Endothelial cell of umbilical vein (primary cell): Measurements from ENCODE around the gene VEGFA. TPM values are rescaled to one million over a fixed set of nuclear protein-coding genes. Genes with fewer than 3 reads are reported as not detected.

ENCODE experiments used
- BruUV-seq: library from RNA; stranded (reverse); fragments of 400-500 nt; replicated peaks from 2 replicates; lab custom pipeline; 2021; lab: Mats Ljungman, UMichigan
- CTCF ChIA-PET: fragments of 300-600, 350-600 bp; sonication (Branson Sonifier 250); formaldehyde crosslinking; loops from one replicate; lab custom pipeline; 2021; ENCODE audit warnings: antibody characterized with exemption, inconsistent platforms; lab: Charles Lee
- POLR2A ChIA-PET: fragments of 300-600, 350-600 bp; sonication (Branson Sonifier 250); formaldehyde crosslinking; loops from one replicate; lab custom pipeline; 2021; ENCODE audit warnings: antibody characterized with exemption, inconsistent platforms; lab: Charles Lee
- DNase-seq: peaks from one replicate; pipeline ENCODE4 v3.0.0-alpha.2; 2011; ENCODE audit warnings: low read depth, low spot score
- FAIRE-seq: peaks from 2 replicates; lab custom pipeline; 2011; peaks lifted over from hg19 to GRCh38; lab: Jason Lieb, UNC
- H2AFZ ChIP-seq: 2 replicates; pipeline ENCODE4 v1.6.0; 2012; ENCODE audit warnings: low read depth, low read length, control low read depth, inconsistent platforms
- H3K27ac ChIP-seq: 2 replicates; pipeline ENCODE4 v1.5.1; 2011; ENCODE audit warnings: low read depth, mild to moderate bottlenecking, control low read depth, low read length, moderate library complexity; ENCODE audit not compliant: insufficient read depth
- H3K27me3 ChIP-seq, 2 experiments: 2 replicates each; pipeline versions ENCODE4 v1.6.0 to v1.6.1; 2011; ENCODE audit warnings: low read length in 2 of 2, mixed read lengths in 1 of 2; ENCODE audit not compliant: control insufficient read depth in 2 of 2, insufficient read depth in 2 of 2
- H3K36me3 ChIP-seq, 2 experiments: 2 replicates in 1 of 2; 3 replicates in 1 of 2; pipeline ENCODE4 v1.5.1; 2011; ENCODE audit warnings: low read length in 2 of 2, mild to moderate bottlenecking in 1 of 2, moderate library complexity in 1 of 2; ENCODE audit not compliant: control insufficient read depth in 2 of 2, insufficient read depth in 2 of 2; ENCODE audit errors: extremely low read depth in 1 of 2
- H3K4me1 ChIP-seq: 3 replicates; pipeline ENCODE4 v1.5.1; 2011; ENCODE audit warnings: mild to moderate bottlenecking, low read length; ENCODE audit not compliant: control insufficient read depth, insufficient read depth; ENCODE audit errors: extremely low read depth
- H3K4me2 ChIP-seq: 2 replicates; pipeline ENCODE4 v1.6.1; 2011; ENCODE audit warnings: low read length, control low read depth, mixed read lengths; ENCODE audit not compliant: insufficient read depth
- H3K4me3 ChIP-seq, 3 experiments: fragments of 200-600 bp in 1 of 3; sonication (generic), shearing (Covaris generic) in 1 of 3; replicated peaks in 1 of 3; 2 replicates each; pipeline ENCODE4 v1.5.1; 2011 to 2016; ENCODE audit warnings: control low read depth in 3 of 3, low read length in 3 of 3, mild to moderate bottlenecking in 2 of 3, inconsistent platforms in 1 of 3, low read depth in 1 of 3, moderate library complexity in 1 of 3; ENCODE audit not compliant: insufficient read depth in 1 of 3
- H3K79me2 ChIP-seq: 2 replicates; pipeline ENCODE4 v1.6.0; 2012; ENCODE audit warnings: low read length, inconsistent platforms; ENCODE audit not compliant: control insufficient read depth, insufficient read depth
- H3K9ac ChIP-seq: replicated peaks from 2 replicates; pipeline ENCODE3; 2011; ENCODE audit warnings: low read length, control low read depth; ENCODE audit not compliant: insufficient read depth; ENCODE audit errors: extremely low read depth
- H3K9me1 ChIP-seq: replicated peaks from 3 replicates; pipeline ENCODE4 v1.6.0; 2011; ENCODE audit warnings: mild to moderate bottlenecking, low read length; ENCODE audit not compliant: control insufficient read depth, insufficient read depth; ENCODE audit errors: extremely low read depth
- H3K9me3 ChIP-seq: replicated peaks from 2 replicates; pipeline ENCODE4 v1.5.1; 2012; ENCODE audit warnings: low read length, inconsistent platforms; ENCODE audit not compliant: control insufficient read depth, insufficient read depth
- H4K20me1 ChIP-seq: replicated peaks from 2 replicates; pipeline ENCODE3; 2011; ENCODE audit warnings: mild to moderate bottlenecking, low read length; ENCODE audit not compliant: control insufficient read depth, insufficient read depth; ENCODE audit errors: extremely low read depth
- EZH2 ChIP-seq: IDR thresholded peaks from 2 replicates; pipeline ENCODE4 v1.6.1; 2012; ENCODE audit warnings: borderline replicate concordance, low read depth, mild to moderate bottlenecking, moderate library complexity, low read length, inconsistent platforms; ENCODE audit not compliant: severe bottlenecking
- FOS ChIP-seq: IDR thresholded peaks from 2 replicates; pipeline ENCODE4 v1.6.1; 2011; ENCODE audit warnings: mild to moderate bottlenecking, low read length, moderate library complexity, borderline replicate concordance; ENCODE audit not compliant: insufficient read depth
- GATA2 ChIP-seq: IDR thresholded peaks from 2 replicates; pipeline ENCODE4 v1.7.0; 2011; ENCODE audit warnings: low read depth, mild to moderate bottlenecking, moderate library complexity, mixed read lengths, low read length; ENCODE audit not compliant: insufficient read length, insufficient read depth
- JUN ChIP-seq: IDR thresholded peaks from 2 replicates; pipeline ENCODE4 v1.6.1; 2011; ENCODE audit warnings: borderline replicate concordance, low read depth; ENCODE audit not compliant: insufficient read length, insufficient read depth
- MYC ChIP-seq: IDR thresholded peaks from one replicate; pipeline ENCODE4 v1.6.1; 2011; ENCODE audit warnings: mild to moderate bottlenecking, low read depth, low read length
- POLR2A ChIP-seq: IDR thresholded peaks from 2 replicates; pipeline ENCODE4 v1.6.1; 2012; ENCODE audit warnings: low read depth, mild to moderate bottlenecking, control low read depth, low read length
- POLR2AphosphoS5 ChIP-seq: IDR thresholded peaks from 2 replicates; pipeline ENCODE4 v1.6.1; 2012; ENCODE audit warnings: low read depth, mild to moderate bottlenecking, control low read depth, low read length, moderate library complexity; ENCODE audit not compliant: insufficient read depth
- dilution Hi-C: fragments of 300-500 bp; cut with MboI; formaldehyde crosslinking; loops from one replicate; pipeline ENCODE4 v1.15.0; 2019; ENCODE audit warnings: low sequenced_read_pairs; ENCODE audit not compliant: extremely low pct_ligation_motif_present
- intact Hi-C: fragments of 100-400 bp; cut with micrococcal nuclease; formaldehyde crosslinking; loops from one replicate; pipeline ENCODE4 v1.10.0; 2022
- polyA plus RNA-seq, 4 experiments: library from polyadenylated mRNA; depleted of rRNA in 3 of 4; stranded (reverse) in 3 of 4; unstranded in 1 of 4; fragments of >200 nt; gene quantifications; 2 replicates each; pipeline versions ENCODE4 v1.2.1 to v1.2.3, GENCODE V29; 2011 to 2012; ENCODE audit warnings: missing spikeins in 1 of 4
- total RNA-seq: library from RNA; stranded (reverse); gene quantifications from 2 replicates; pipeline ENCODE4 v1.2.3, GENCODE V29; 2021
- TF ChIP-seq, protein P1 (sequence below), 2 donors: IDR thresholded peaks; 1 replicate in 1 of 2; 2 replicates in 1 of 2; pipeline ENCODE4 v1.5.1; 2011; ENCODE audit warnings: low read length in 2 of 2, mild to moderate bottlenecking in 2 of 2, moderate library complexity in 2 of 2, control low read depth in 1 of 2, inconsistent platforms in 1 of 2, low read depth in 1 of 2; ENCODE audit not compliant: insufficient read depth in 1 of 2; ENCODE audit errors: extremely low read depth in 1 of 2
- TF ChIP-seq, protein P2 (sequence below): IDR thresholded peaks from 2 replicates; pipeline ENCODE4 v1.6.1; 2011; ENCODE audit not compliant: insufficient read depth, insufficient read length

The VEGFA gene
- total and polyA plus RNA-seq, 2 donors (not counting 3 experiments of a cell fraction or from before 2014, with no cell fraction given), result 18.1 to 19.9 TPM

- Histone ChIP-seq H3K9ac (no peak overlapping the region), H3K4me2 (no peak overlapping the region), H3K36me3 (no peaks in the 10 kb centered on the region), H3K4me3 (no peak overlapping the region), H3K4me1 (no peaks in the 10 kb centered on the region), H3K27me3 (no peaks in the 10 kb centered on the region), H3K27ac (no peak overlapping the region), H3K9me1 (no peaks in the 10 kb centered on the region), H3K79me2 (no peaks in the 10 kb centered on the region), H2AFZ (no peak overlapping the region), H4K20me1 (no peaks in the 10 kb centered on the region), H3K9me3 (no peaks in the 10 kb centered on the region)
- intact Hi-C loops (loop anchor here (1.0 kb wide), 3 partner anchors 47 to 356 kb away; partner anchors contain the start of gene VEGFA), dilution Hi-C loops (no loop called here)
- POLR2A ChIA-PET, result no interaction called here
- no peak for FAIRE-seq
- TF ChIP-seq GATA2 (no peak), EZH2 (no peak), POLR2AphosphoS5 (no peak), FOS (no peak), POLR2A (no peak), JUN (no peak), MYC (no peak)
- TF ChIP-seq, protein P1, sequence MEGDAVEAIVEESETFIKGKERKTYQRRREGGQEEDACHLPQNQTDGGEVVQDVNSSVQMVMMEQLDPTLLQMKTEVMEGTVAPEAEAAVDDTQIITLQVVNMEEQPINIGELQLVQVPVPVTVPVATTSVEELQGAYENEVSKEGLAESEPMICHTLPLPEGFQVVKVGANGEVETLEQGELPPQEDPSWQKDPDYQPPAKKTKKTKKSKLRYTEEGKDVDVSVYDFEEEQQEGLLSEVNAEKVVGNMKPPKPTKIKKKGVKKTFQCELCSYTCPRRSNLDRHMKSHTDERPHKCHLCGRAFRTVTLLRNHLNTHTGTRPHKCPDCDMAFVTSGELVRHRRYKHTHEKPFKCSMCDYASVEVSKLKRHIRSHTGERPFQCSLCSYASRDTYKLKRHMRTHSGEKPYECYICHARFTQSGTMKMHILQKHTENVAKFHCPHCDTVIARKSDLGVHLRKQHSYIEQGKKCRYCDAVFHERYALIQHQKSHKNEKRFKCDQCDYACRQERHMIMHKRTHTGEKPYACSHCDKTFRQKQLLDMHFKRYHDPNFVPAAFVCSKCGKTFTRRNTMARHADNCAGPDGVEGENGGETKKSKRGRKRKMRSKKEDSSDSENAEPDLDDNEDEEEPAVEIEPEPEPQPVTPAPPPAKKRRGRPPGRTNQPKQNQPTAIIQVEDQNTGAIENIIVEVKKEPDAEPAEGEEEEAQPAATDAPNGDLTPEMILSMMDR (IDR thresholded peaks at IDR 0.05; ENCODE audit: extremely low read depth in 1 of 2, insufficient read depth in 1 of 2, low read depth in 1 of 2, low read length in 2 of 2), result no peak
- TF ChIP-seq, protein P2, sequence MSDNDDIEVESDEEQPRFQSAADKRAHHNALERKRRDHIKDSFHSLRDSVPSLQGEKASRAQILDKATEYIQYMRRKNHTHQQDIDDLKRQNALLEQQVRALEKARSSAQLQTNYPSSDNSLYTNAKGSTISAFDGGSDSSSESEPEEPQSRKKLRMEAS, result no peak
- BruUV-seq, result no TSS peak
- DNase-seq, result no peak
- CTCF ChIA-PET, result interaction anchor here (1.4 to 4.9 kb wide), 3 partner anchors 14 to 356 kb away, joined by 3 to 48 read pairs (median 5); no protein-coding TSS in a partner anchor
Measured at GRCh38 chr6:43722920-43723545, 47.0 kb upstream of the VEGFA start.
